ENCODE data around the gene CNGA3. TPM values are rescaled to one million over a fixed set of nuclear protein-coding genes. Genes with fewer than 3 reads are reported as not detected.
A peak's percentile ranks its signal among the peaks of the same experiment; 100 is the strongest.

CNGA3 gene
- total and polyA plus RNA-seq, 7 donors = 0.47 to 8.6 (median 4.3) TPM; not detected in 2

GRCh38 chr2:98348066-98348561 is 1.9 kb downstream of the CNGA3 start:
- intact Hi-C loops (cut with DNase I) = no loop called here
- Histone ChIP-seq H3K27ac (peak overlapping the region in 1 of 4 donors; percentile 45), H3K27me3 (peaks cover 23 to 72% (median 42%) of the 10 kb centered on the region in 3 donors), H3K9me3 (peaks cover 0 to 5% (median 0%) of the 10 kb centered on the region in 4 donors), H3K4me1 (peaks cover 0 to 17% (median 15%) of the 10 kb centered on the region in 4 donors), H3K36me3 (no peaks in the 10 kb centered on the region), H3K4me3 (no peak overlapping the region)
- DNase-seq = no peak
- TF ChIP-seq EP300 (IDR thresholded peaks at IDR 0.05) (no peak), POLR2AphosphoS5 (IDR thresholded peaks at IDR 0.05) (no peak), POLR2A (IDR thresholded peaks at IDR 0.05) (no peak), CTCF (IDR thresholded peaks at IDR 0.05) (no peak)
- WGBS, 2 donors = 10 to 29% methylated on average over 15 of the region's 15 CpGs

GRCh38 chr2:98350411-98350810 is 4.2 kb downstream of the CNGA3 start:
- Histone ChIP-seq H3K4me1 (peaks cover 0 to 17% (median 15%) of the 10 kb centered on the region in 4 donors), H3K27me3 (peaks cover 23 to 55% (median 42%) of the 10 kb centered on the region in 3 donors), H3K4me3 (no peak overlapping the region), H3K27ac (peak overlapping the region in 1 of 4 donors; percentile 5), H3K9me3 (peaks cover 0 to 8% (median 0%) of the 10 kb centered on the region in 4 donors), H3K36me3 (no peaks in the 10 kb centered on the region)
- intact Hi-C loops (cut with DNase I) = no loop called here
- WGBS, 2 donors = 89 to 95% methylated on average over 1 of the region's 1 CpG
- TF ChIP-seq POLR2AphosphoS5 (IDR thresholded peaks at IDR 0.05) (peak in 2 of 4 donors; percentile 21 to 28), CTCF (IDR thresholded peaks at IDR 0.05) (no peak)
- no peak for DNase-seq

GRCh38 chr2:98355881-98356280 is 9.6 kb downstream of the CNGA3 start:
- Histone ChIP-seq H3K27ac (no peak overlapping the region), H3K4me1 (no peaks in the 10 kb centered on the region), H3K4me3 (no peak overlapping the region), H3K9me3 (peaks cover 0 to 4% (median 0%) of the 10 kb centered on the region in 4 donors), H3K27me3 (peaks cover 0 to 2% (median 0%) of the 10 kb centered on the region in 3 donors), H3K36me3 (no peaks in the 10 kb centered on the region)
- 74 to 90% methylated on average over 3 of the region's 3 CpGs for WGBS, 2 donors
- intact Hi-C loops (cut with DNase I) = no loop called here
- DNase-seq = no peak
- TF ChIP-seq POLR2AphosphoS5 (IDR thresholded peaks at IDR 0.05) (no peak), EP300 (IDR thresholded peaks at IDR 0.05) (no peak), POLR2A (IDR thresholded peaks at IDR 0.05) (no peak), CTCF (IDR thresholded peaks at IDR 0.05) (no peak)

- Histone ChIP-seq H3K27me3 (no peaks in the 10 kb centered on the region), H3K4me1 (no peaks in the 10 kb centered on the region), H3K27ac (no peak overlapping the region), H3K9me3 (peaks cover 0 to 4% (median 0%) of the 10 kb centered on the region in 4 donors), H3K4me3 (no peak overlapping the region), H3K36me3 (no peaks in the 10 kb centered on the region)
- DNase-seq = no peak
- intact Hi-C loops (cut with DNase I) = no loop called here
- WGBS, 2 donors = 52 to 75% methylated on average over 7 of the region's 7 CpGs
- no peak for TF ChIP-seq EP300 (IDR thresholded peaks at IDR 0.05)
- TF ChIP-seq POLR2AphosphoS5 (IDR thresholded peaks at IDR 0.05) = no peak
- TF ChIP-seq CTCF (IDR thresholded peaks at IDR 0.05) = no peak
- TF ChIP-seq POLR2A (IDR thresholded peaks at IDR 0.05) = no peak
Observed at GRCh38 chr2:98356729-98357128, 10.5 kb downstream of the CNGA3 start.

GRCh38 chr2:98357849-98358248 is 11.6 kb downstream of the CNGA3 start:
- H3K9me3 ChIP-seq = peaks cover 0 to 4% (median 0%) of the 10 kb centered on the region in 4 donors
- intact Hi-C loops (cut with DNase I) = no loop called here
- no peak for DNase-seq
- H3K36me3 ChIP-seq = no peaks in the 10 kb centered on the region
- no peak overlapping the region for H3K27ac ChIP-seq
- WGBS, 2 donors = 89 to 99% methylated on average over 3 of the region's 3 CpGs
- no peaks in the 10 kb centered on the region for H3K4me1 ChIP-seq
- TF ChIP-seq EP300 (IDR thresholded peaks at IDR 0.05) = no peak
- TF ChIP-seq POLR2AphosphoS5 (IDR thresholded peaks at IDR 0.05) = no peak
- no peak for TF ChIP-seq CTCF (IDR thresholded peaks at IDR 0.05)
- no peak for TF ChIP-seq POLR2A (IDR thresholded peaks at IDR 0.05)
- no peak overlapping the region for H3K4me3 ChIP-seq
- H3K27me3 ChIP-seq = no peaks in the 10 kb centered on the region

Data from sigmoid colon (tissue), 7 donors.